ENCODE data around the gene PLOD2.

GRCh38 chr3:146128939-146129338 is 32.0 kb downstream of the PLOD2 start:
- TF ChIP-seq, protein P1, sequence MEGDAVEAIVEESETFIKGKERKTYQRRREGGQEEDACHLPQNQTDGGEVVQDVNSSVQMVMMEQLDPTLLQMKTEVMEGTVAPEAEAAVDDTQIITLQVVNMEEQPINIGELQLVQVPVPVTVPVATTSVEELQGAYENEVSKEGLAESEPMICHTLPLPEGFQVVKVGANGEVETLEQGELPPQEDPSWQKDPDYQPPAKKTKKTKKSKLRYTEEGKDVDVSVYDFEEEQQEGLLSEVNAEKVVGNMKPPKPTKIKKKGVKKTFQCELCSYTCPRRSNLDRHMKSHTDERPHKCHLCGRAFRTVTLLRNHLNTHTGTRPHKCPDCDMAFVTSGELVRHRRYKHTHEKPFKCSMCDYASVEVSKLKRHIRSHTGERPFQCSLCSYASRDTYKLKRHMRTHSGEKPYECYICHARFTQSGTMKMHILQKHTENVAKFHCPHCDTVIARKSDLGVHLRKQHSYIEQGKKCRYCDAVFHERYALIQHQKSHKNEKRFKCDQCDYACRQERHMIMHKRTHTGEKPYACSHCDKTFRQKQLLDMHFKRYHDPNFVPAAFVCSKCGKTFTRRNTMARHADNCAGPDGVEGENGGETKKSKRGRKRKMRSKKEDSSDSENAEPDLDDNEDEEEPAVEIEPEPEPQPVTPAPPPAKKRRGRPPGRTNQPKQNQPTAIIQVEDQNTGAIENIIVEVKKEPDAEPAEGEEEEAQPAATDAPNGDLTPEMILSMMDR (conservative IDR thresholded peaks at IDR 0.05; ENCODE audit: low read length) = no peak
- TF ChIP-seq EZH2phosphoT487 (IDR thresholded peaks at IDR 0.05; ENCODE audit: borderline replicate concordance) = no peak
